HG03025 (cell line): ENCODE measurements around the gene RABIF.

ENCODE experiments used
- ATAC-seq: cut with Tn5 transposase; IDR thresholded peaks from one replicate; pipeline ENCODE4 v1.9.1; 2021; ENCODE audit warnings: mild to moderate bottlenecking, moderate library complexity; ENCODE audit not compliant: unreplicated experiment, low FRiP score

The RABIF gene

GRCh38 chr1:202879128-202879527 lies 9.8 kb downstream of the RABIF start:
- ATAC-seq = no peak

DNA sequence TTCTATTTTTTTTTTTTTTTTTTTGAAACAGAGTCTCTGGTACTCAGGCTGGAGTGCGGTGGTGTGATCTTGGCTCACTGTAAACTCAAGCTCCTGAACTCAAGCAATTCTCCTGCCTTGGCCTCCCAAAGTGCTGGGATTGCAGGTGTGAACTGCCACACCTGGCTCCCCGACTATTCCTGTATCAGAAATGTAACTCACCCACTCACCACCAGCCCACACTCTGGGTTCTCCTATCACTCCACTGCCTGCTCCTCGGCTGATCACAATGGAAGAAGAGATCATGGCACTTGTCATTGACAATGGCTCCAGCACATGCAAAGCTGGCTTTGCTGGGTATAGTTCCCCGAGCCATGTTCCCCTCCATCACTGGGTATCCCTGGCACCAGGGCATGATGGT lies 15.9 kb downstream of the RABIF start:
- ATAC-seq = no peak

- no peak for ATAC-seq
Measured at GRCh38 chr1:202871367-202871766, 17.6 kb downstream of the RABIF start.

DNA sequence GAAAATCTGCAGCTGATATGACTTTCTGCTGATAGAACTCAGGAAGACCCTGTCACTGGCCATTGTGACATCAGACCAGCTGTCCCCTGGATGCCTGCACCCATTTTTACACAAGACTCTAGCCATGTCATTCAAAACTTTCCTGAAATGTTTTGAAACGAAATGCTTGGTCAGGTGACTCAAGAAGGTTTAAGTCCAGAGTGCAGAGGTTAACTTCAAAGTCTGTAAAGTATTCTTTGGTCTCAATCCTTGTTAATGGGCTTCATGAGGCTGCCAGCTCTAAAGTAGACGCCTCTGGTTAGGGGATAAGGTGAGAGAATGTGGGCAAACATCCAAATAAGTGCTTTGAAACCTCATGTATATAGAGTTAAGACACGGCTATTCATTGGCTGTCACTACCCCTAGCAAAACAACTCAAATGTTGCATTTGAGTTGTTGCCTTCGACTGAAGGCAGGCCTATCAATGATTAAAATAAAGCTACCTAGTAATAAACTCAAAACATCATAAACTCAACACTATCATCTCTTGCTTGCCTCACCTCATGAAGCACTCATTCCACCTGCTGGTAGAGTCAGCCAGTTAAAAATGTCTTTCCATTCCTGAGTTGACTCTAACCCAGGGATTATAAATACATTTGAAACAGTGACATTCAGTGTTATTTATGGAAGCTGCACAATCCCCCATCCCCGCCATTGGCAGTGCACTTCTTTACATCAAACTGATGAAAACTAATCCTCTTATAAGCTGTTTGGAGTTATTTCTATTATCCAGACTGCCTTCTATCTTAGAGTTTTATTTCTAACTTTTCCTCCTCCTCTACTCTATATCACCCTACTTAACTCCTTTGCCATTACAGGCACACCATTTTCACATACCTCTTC lies 26.0 kb downstream of the RABIF start:
- ATAC-seq = no peak

GRCh38 chr1:202861420-202862132 lies 27.4 kb downstream of the RABIF start:
- ATAC-seq = peak; percentile 65

DNA sequence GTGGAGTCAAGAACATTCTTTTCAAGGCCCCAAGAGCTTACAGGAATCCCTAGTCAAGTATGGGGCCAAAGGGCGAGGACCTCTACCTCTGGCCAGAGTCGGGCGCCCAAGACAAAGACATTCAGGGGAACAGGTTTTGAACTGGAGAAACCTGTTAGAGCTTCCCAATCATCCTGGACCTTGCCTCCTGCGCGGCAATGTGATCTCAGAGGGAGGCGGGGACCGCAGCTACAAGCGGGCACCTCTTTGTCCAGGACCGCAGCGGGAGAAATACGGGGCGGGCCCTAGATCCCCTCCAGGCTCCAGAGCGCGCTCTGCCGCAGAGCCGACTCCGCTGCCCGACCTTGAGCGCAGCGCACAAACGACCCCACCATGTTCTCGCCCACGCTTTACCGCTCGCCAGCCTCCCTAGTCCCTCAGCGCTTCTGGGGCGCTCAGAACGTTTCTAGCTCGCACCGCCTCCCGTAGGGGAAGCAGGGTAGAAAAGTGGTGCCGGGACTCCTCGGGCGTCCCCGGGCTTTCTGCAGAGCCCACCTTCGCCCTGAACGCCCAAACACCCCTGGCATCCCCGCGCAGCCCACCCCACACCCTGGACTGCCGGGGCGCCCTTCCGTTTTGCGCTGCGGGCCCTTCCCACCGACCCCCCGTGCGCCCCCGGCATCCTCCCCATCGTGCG lies 28.1 kb downstream of the RABIF start:
- ATAC-seq = no peak

- ATAC-seq = no peak
Measured at GRCh38 chr1:202858789-202859414, 30.0 kb downstream of the RABIF start.

DNA sequence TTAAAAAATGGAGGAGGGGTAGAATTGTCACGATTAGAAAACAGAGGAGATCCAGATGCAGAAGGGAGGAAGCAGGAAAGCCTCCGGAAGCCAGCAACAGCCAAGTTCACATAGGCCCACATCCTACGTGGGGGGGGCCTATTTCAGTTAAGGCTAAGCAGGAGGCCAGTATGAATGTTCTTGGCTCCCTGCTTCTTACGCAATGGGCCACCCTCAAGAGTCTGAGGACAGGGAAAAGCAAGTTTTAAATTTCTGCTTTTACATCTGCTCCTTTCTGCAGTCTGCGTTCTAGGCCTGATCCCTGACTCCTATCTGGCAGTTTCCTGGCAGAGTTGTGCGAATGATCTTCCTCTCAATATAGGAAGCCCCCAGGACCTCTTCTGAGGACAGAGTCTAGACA lies 30.6 kb downstream of the RABIF start:
- ATAC-seq = no peak

DNA sequence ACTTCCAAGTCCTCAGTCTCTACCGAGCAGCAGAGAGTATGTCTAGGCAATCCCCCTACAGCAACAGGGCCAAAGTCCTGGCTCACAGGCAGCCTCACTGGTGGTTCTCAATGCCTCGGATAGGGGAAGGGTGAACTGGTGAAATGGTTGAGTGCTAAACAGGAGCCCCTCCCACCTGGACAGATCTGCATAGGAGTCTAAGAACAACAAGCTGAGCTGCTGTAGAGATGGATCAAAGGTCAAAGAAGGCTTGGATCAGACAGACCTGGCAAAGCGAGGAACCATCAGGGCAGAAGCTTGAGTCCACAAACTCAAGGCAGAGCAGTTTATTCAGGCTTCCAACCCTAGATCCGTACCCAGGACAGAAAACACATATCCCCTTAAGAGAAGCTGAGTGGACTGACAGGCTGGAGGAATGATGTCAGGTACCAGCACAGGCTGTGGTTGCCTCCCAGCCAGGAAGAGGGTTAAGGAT lies 31.8 kb downstream of the RABIF start:
- ATAC-seq = no peak

GRCh38 chr1:202856014-202856413 lies 32.9 kb downstream of the RABIF start:
- no peak for ATAC-seq

DNA sequence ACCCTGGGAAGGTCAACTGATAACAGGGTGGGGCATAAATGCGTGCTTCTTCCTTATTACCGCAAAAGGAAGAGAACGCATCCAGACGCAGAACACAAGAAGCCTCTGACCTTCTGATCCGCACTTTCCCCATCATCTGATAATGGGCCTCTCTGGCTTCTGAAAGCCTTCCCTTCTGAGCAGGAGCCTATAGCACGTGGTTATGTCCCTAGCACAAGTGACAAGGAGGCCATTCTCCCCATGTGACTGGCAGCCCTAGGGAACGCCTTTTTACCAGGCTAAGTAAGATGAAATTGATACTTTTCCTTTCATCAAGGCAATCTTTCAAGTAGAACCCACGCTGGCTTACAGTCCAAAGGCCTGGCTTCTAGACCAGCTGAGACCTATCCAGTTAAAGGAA lies 34.2 kb downstream of the RABIF start:
- no peak for ATAC-seq

DNA sequence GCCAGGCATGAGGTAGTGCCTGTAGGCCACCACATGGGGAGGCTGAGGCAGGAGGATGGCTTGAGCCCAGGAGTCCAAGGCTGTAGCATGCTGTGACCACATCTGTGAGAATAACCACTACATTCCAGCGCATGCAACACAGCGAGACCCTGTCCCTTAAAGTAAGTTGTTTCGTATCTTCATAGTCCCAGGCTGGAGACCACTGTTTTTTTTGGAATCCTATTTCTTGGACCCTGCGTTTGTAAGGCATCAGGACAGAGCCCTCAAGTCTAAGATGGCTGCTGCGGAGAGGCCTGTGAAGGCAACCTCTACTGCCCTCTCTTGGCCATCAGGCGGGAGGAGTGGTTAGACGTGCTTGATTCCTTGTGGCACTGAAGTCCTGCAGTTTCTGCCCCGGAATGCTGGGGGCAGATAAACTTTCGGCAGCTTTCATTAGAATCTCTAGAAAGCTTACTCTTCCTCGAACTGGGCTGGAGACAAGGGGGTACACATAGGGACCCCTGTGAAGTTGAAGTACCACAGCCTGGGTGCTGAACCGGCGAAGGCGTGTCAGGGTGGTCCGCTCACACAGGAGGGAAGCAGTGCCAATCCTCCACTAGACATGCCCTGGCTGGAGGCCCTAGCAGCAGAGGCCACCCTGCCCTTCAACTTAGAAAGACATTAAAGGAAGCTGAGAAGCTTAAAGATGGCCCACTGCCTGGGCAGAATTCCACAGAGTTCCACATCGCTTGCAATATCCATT lies 36.6 kb downstream of the RABIF start:
- no peak for ATAC-seq

- no peak for ATAC-seq
Measured at GRCh38 chr1:202850593-202851362, 38.2 kb downstream of the RABIF start.

DNA sequence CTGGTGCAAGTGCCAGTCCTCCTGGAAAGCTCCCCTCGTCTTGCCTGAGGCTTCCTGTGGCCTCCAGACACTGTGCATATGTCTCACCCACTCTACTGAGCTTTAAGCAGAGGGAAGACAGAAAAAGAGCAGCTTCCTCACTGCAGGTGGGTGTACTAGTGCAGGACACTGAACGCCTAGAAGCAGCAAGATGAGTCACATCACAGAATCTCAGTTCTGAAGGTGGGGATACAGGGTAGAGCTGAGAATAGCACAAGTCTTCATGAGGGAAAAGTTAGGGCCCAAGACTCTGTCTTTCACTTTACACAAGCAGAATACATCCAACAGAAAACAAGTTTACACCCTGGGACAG lies 40.8 kb downstream of the RABIF start:
- peak; percentile 85 for ATAC-seq

GRCh38 chr1:202844935-202845334 lies 44.0 kb downstream of the RABIF start:
- no peak for ATAC-seq

GRCh38 chr1:202844259-202844658 lies 44.7 kb downstream of the RABIF start:
- ATAC-seq = no peak

DNA sequence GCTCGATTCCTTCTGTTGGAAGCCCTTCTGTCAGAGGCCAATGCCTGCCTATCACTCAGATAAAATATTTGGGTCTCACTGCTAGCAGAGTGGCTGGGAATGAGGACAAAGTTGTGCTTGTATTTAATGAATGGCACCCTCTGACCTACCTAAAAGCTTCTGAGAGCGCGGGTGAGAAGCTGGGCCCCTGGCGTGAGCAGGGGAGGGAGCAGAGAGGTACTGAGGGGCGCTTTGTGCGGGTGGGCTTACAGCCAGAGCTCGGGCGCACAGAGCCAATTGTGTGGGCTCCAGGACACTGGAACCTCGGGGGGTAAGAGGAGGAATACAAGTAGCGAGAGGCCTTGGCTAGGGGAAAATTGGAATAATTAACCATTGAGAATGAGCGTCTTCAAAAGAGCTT lies 45.9 kb downstream of the RABIF start:
- no peak for ATAC-seq

DNA sequence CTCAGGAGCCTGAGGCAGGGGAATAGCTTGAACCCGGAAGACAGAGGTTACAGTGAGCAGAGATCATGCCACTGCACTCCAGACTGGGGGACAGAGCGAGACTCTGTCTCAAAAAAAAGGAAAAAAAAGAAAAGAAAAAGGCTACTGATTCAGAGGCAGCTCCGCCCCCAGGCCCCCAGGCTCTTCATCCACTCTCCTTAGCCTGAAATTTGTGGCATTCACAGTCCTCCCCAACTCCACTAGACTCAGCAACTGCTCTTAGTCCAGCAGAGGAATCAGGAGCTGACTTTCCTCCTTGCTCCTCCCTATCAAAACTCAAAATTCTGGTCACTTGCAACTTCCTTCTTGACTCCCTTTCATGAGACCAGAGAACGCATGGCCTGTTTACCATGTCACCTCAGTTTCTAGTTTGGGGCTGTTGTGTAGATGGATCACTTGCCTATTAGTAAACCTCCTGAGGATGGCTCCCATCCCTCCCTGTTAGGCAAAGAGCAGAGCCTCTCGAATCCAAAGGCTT lies 51.1 kb downstream of the RABIF start:
- ATAC-seq = no peak
